Activated T-cell treated with anti-CD3 and anti-CD28 coated beads, Interleukin-2, amount 50 U/mL, for 72 hours (primary cell): ENCODE measurements around the gene CTSH. TPM values are rescaled to one million over a fixed set of nuclear protein-coding genes. Genes with fewer than 3 reads are reported as not detected.
"Not testable (repeated sequence)": the region's sequence is repeated elsewhere in the genome, so short reads cannot be mapped to it uniquely, and the experiment has no call there.

Experiments used
- ATAC-seq, 2 donors: fragments of 150-1000 bp; cut with Tn5 transposase; replicated peaks in 1 of 2; 2 replicates each; pipeline ENCODE4 v1.10.0; 2021; ENCODE audit warnings: moderate library complexity in 2 of 2, mild to moderate bottlenecking in 1 of 2
- DNase-seq, 2 donors: peaks; one replicate each; pipeline ENCODE4 v3.0.0; 2021 to 2022; ENCODE audit warnings: mixed read lengths in 1 of 2
- H3K27ac Mint-ChIP-seq: one replicate; pipeline ENCODE4 v1.8.0; 2022; ENCODE audit warnings: mild to moderate bottlenecking, moderate library complexity, mixed read lengths
- H3K27me3 Mint-ChIP-seq: one replicate; pipeline ENCODE4 v1.8.0; 2022; ENCODE audit warnings: low read depth, mixed read lengths
- H3K36me3 Mint-ChIP-seq, 2 donors: one replicate each; pipeline ENCODE4 v1.8.0; 2022; ENCODE audit warnings: mixed read lengths in 2 of 2, mild to moderate bottlenecking in 1 of 2; ENCODE audit not compliant: insufficient read depth in 2 of 2
- H3K4me1 Mint-ChIP-seq: one replicate; pipeline ENCODE4 v1.8.0; 2022; ENCODE audit warnings: low read depth, mixed read lengths
- H3K4me3 Mint-ChIP-seq, 2 donors: one replicate each; pipeline ENCODE4 v1.8.0; 2022; ENCODE audit warnings: mild to moderate bottlenecking in 2 of 2, mixed read lengths in 2 of 2, moderate library complexity in 2 of 2
- H3K9me3 Mint-ChIP-seq, 2 donors: one replicate each; pipeline ENCODE4 v1.8.0; 2022; ENCODE audit warnings: mixed read lengths in 2 of 2
- total RNA-seq, 2 donors: library from RNA; stranded (reverse); gene quantifications; one replicate each; pipeline ENCODE4 v1.2.3, GENCODE V29; 2022

CTSH gene
- total RNA-seq, 2 donors from 2014 or later: 7.1 to 33.1 TPM

- no peaks in the 10 kb centered on the region for H3K27me3 Mint-ChIP-seq
- DNase-seq (no peak), ATAC-seq (no peak)
- H3K4me1 Mint-ChIP-seq: no peaks in the 10 kb centered on the region
- H3K4me3 Mint-ChIP-seq: no peak overlapping the region
- H3K9me3 Mint-ChIP-seq: no peaks in the 10 kb centered on the region
- no peak overlapping the region for H3K27ac Mint-ChIP-seq
- H3K36me3 Mint-ChIP-seq: peaks cover 0 to 10% of the 10 kb centered on the region in 2 donors
Measured at GRCh38 chr15:78916088-78916487, 28.8 kb downstream of the CTSH start.

- Mint-ChIP-seq H3K4me1 (peaks cover 1% of the 10 kb centered on the region), H3K4me3 (no peak overlapping the region), H3K9me3 (no peaks in the 10 kb centered on the region), H3K27ac (no peak overlapping the region), H3K27me3 (no peaks in the 10 kb centered on the region), H3K36me3 (peaks cover 0 to 10% of the 10 kb centered on the region in 2 donors)
- ATAC-seq (no peak), DNase-seq (no peak)
Measured at GRCh38 chr15:78915341-78916087, 29.3 kb downstream of the CTSH start.

- no peak for ATAC-seq
- H3K27ac Mint-ChIP-seq: no peak overlapping the region
Measured at GRCh38 chr15:78914027-78914764, 30.6 kb downstream of the CTSH start.

GRCh38 chr15:78913012-78913411 is 31.8 kb downstream of the CTSH start:
- no peak for ATAC-seq
- H3K9me3 Mint-ChIP-seq: no peaks in the 10 kb centered on the region
- no peak overlapping the region for H3K4me3 Mint-ChIP-seq
- peaks cover 2 to 22% of the 10 kb centered on the region in 2 donors for H3K36me3 Mint-ChIP-seq
- DNase-seq: no peak
- no peaks in the 10 kb centered on the region for H3K27me3 Mint-ChIP-seq
- H3K27ac Mint-ChIP-seq: peak overlapping the region; percentile 55
- H3K4me1 Mint-ChIP-seq: peaks cover 22% of the 10 kb centered on the region

More at GRCh38 chr15:78914027-78914764, 30.6 kb downstream of the CTSH start:
- DNase-seq: no peak
- H3K36me3 Mint-ChIP-seq: peaks cover 2 to 17% of the 10 kb centered on the region in 2 donors
- peaks cover 14% of the 10 kb centered on the region for H3K4me1 Mint-ChIP-seq
- no peak overlapping the region for H3K4me3 Mint-ChIP-seq
- no peaks in the 10 kb centered on the region for H3K9me3 Mint-ChIP-seq
- no peaks in the 10 kb centered on the region for H3K27me3 Mint-ChIP-seq

- ATAC-seq: no peak
- no peak overlapping the region for H3K4me3 Mint-ChIP-seq
- H3K9me3 Mint-ChIP-seq: no peaks in the 10 kb centered on the region
- H3K27ac Mint-ChIP-seq: peak overlapping the region; percentile 55
- peaks cover 4 to 21% of the 10 kb centered on the region in 2 donors for H3K36me3 Mint-ChIP-seq
- no peak for DNase-seq
- H3K4me1 Mint-ChIP-seq: peaks cover 22% of the 10 kb centered on the region
- H3K27me3 Mint-ChIP-seq: no peaks in the 10 kb centered on the region
Measured at GRCh38 chr15:78912316-78912715, 32.5 kb downstream of the CTSH start.

GRCh38 chr15:78910271-78910670 is 34.6 kb downstream of the CTSH start:
- Mint-ChIP-seq H3K4me1 (peaks cover 22% of the 10 kb centered on the region), H3K36me3 (peaks cover 6 to 24% of the 10 kb centered on the region in 2 donors), H3K4me3 (no peak overlapping the region), H3K27ac (peak overlapping the region; percentile 31), H3K9me3 (no peaks in the 10 kb centered on the region), H3K27me3 (no peaks in the 10 kb centered on the region)
- no peak for DNase-seq
- no peak for ATAC-seq

- H3K27ac Mint-ChIP-seq: peak overlapping the region; percentile 31
- DNase-seq: peak; percentile 19 to 35
Measured at GRCh38 chr15:78909791-78910228, 35.0 kb downstream of the CTSH start.

GRCh38 chr15:78909160-78909695 is 35.6 kb downstream of the CTSH start:
- H3K27ac Mint-ChIP-seq: no peak overlapping the region
- peaks cover 22% of the 10 kb centered on the region for H3K4me1 Mint-ChIP-seq
- DNase-seq (no peak), ATAC-seq (peak in 1 of 2 donors; percentile 6)
- no peaks in the 10 kb centered on the region for H3K27me3 Mint-ChIP-seq
- H3K4me3 Mint-ChIP-seq: no peak overlapping the region
- no peaks in the 10 kb centered on the region for H3K9me3 Mint-ChIP-seq
- peaks cover 6 to 30% of the 10 kb centered on the region in 2 donors for H3K36me3 Mint-ChIP-seq

More at GRCh38 chr15:78909791-78910228, 35.0 kb downstream of the CTSH start:
- no peaks in the 10 kb centered on the region for H3K27me3 Mint-ChIP-seq
- H3K9me3 Mint-ChIP-seq: no peaks in the 10 kb centered on the region
- H3K36me3 Mint-ChIP-seq: peaks cover 6 to 25% of the 10 kb centered on the region in 2 donors
- ATAC-seq: peak; percentile 42
- peaks cover 22% of the 10 kb centered on the region for H3K4me1 Mint-ChIP-seq
- H3K4me3 Mint-ChIP-seq: no peak overlapping the region

GRCh38 chr15:78907577-78907976 is 37.3 kb downstream of the CTSH start:
- H3K27me3 Mint-ChIP-seq: no peaks in the 10 kb centered on the region
- no peak overlapping the region for H3K4me3 Mint-ChIP-seq
- H3K9me3 Mint-ChIP-seq: no peaks in the 10 kb centered on the region
- H3K4me1 Mint-ChIP-seq: peaks cover 22% of the 10 kb centered on the region
- DNase-seq (no peak), ATAC-seq (no peak)
- H3K27ac Mint-ChIP-seq: peak overlapping the region; percentile 44
- H3K36me3 Mint-ChIP-seq: peaks cover 6 to 28% of the 10 kb centered on the region in 2 donors

- no peaks in the 10 kb centered on the region for H3K27me3 Mint-ChIP-seq
- no peak overlapping the region for H3K4me3 Mint-ChIP-seq
- no peak overlapping the region for H3K27ac Mint-ChIP-seq
- no peaks in the 10 kb centered on the region for H3K9me3 Mint-ChIP-seq
- peak in 1 of 2 donors; percentile 21 for ATAC-seq
- no peak for DNase-seq
- H3K36me3 Mint-ChIP-seq: peaks cover 6 to 33% of the 10 kb centered on the region in 2 donors
- peaks cover 22% of the 10 kb centered on the region for H3K4me1 Mint-ChIP-seq
Measured at GRCh38 chr15:78906316-78906620, 38.6 kb downstream of the CTSH start.

GRCh38 chr15:78904599-78905358 is 40.1 kb downstream of the CTSH start:
- Mint-ChIP-seq H3K9me3 (no peaks in the 10 kb centered on the region), H3K4me1 (peaks cover 14% of the 10 kb centered on the region), H3K4me3 (no peak overlapping the region), H3K36me3 (peaks cover 4 to 30% of the 10 kb centered on the region in 2 donors), H3K27ac (peak overlapping the region; percentile 57), H3K27me3 (no peaks in the 10 kb centered on the region)
- ATAC-seq (no peak), DNase-seq (no peak)

GRCh38 chr15:78902281-78903032 is 42.4 kb downstream of the CTSH start:
- not testable (repeated sequence) for ATAC-seq, H3K27ac Mint-ChIP-seq, H3K27me3 Mint-ChIP-seq, H3K9me3 Mint-ChIP-seq, DNase-seq, H3K4me1 Mint-ChIP-seq, H3K4me3 Mint-ChIP-seq
- peaks cover 3 to 34% of the 10 kb centered on the region in 2 donors for H3K36me3 Mint-ChIP-seq
